Activated T-cell treated with anti-CD3 and anti-CD28 coated beads, Interleukin-2, amount 50 U/mL, for 4 hours (primary cell): Measurements from ENCODE around the gene ZNF521. TPM values are rescaled to one million over a fixed set of nuclear protein-coding genes. Genes with fewer than 3 reads are reported as not detected.

Experiments
- ATAC-seq, 2 donors: fragments of 200-7000 bp; cut with Tn5 transposase; one replicate each; pipeline ENCODE4 v1.10.0; 2021
- DNase-seq: peaks from one replicate; pipeline ENCODE4 v3.0.0-alpha.2; 2020
- H3K27me3 Mint-ChIP-seq: one replicate; pipeline ENCODE4 v1.8.0; 2021; ENCODE audit warnings: low read depth, mixed read lengths
- H3K36me3 Mint-ChIP-seq: one replicate; pipeline ENCODE4 v1.8.0; 2022; ENCODE audit warnings: mixed read lengths; ENCODE audit not compliant: insufficient read depth
- H3K4me1 Mint-ChIP-seq: one replicate; pipeline ENCODE4 v1.8.0; 2021; ENCODE audit warnings: low read depth, mixed read lengths
- H3K4me3 Mint-ChIP-seq: one replicate; pipeline ENCODE4 v1.8.0; 2021; ENCODE audit warnings: mild to moderate bottlenecking, moderate library complexity, mixed read lengths
- H3K9me3 Mint-ChIP-seq: one replicate; pipeline ENCODE4 v1.8.0; 2021; ENCODE audit warnings: mixed read lengths
- total RNA-seq, 3 donors: library from RNA; stranded (reverse); gene quantifications; one replicate each; pipeline ENCODE4 v1.2.1, GENCODE V29; 2021

Gene ZNF521
- total RNA-seq, 3 donors from 2014 or later, result 0.15 to 0.33 (median 0.16) TPM

DNA sequence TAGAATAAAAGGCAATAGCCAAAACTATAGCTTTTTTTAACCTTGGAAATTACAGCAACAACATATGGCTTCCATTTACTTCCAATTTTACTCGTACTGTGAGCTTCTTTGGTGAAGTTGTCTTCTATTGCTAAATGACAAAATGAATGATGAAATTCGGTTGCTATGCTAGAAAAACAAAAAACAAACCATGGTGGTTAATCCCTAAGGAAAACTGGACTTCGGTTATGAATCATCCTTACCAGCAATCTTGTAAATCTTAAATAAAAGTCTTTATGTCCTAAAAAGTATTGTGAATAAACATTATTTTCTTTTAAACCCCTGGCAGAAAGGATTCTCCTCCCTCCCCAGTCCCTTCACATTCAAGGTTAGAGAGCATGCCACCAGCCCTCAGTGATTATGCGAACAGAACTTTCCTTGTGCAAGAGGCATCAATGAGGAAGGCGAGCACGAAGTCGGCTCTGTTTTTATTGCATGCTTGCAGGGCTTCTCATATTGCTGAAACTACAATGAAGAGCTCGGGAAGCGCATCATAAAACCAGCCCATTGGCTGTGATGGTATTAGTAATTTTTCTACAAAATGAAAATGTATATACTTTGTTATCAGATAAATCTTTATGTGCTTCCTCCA, 62.9 kb downstream of the ZNF521 start:
- no peaks in the 10 kb centered on the region for H3K4me1 Mint-ChIP-seq
- no peaks in the 10 kb centered on the region for H3K9me3 Mint-ChIP-seq
- no peaks in the 10 kb centered on the region for H3K27me3 Mint-ChIP-seq
- H3K4me3 Mint-ChIP-seq, result no peak overlapping the region
- DNase-seq (no peak), ATAC-seq (no peak)
- H3K36me3 Mint-ChIP-seq, result no peaks in the 10 kb centered on the region

DNA sequence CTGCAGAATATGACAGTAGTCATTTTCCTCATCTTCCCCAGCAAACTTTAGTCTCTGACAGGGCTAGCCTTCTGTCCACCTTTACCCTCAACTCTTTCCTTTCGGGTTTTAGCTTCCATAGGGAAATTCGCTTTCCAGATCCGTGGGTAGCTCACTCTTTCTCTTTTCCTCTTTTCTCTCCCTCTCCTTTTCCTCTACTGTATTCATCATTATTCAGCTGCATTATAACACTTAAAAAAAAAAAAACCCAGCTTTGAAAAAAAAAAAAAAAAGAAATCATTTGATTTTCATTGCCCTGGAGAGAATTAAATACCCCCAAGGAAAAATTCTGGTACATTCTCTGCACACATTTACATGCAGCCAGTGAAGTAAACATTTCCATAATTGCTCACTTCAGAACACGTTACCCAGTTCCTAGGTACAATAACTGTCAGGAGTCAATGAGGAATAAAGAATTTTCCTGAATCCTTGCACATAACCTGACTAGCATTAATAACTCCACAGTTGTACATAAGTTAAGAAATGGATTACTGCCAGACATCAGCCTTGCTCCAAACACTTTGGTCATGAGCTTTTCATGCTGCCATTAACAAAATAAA, 63.5 kb downstream of the ZNF521 start:
- Mint-ChIP-seq H3K9me3 (no peaks in the 10 kb centered on the region), H3K36me3 (no peaks in the 10 kb centered on the region)

GRCh38 chr18:25287106-25287505, 64.9 kb downstream of the ZNF521 start:
- Mint-ChIP-seq H3K36me3 (no peaks in the 10 kb centered on the region), H3K4me1 (no peaks in the 10 kb centered on the region), H3K9me3 (no peaks in the 10 kb centered on the region), H3K4me3 (no peak overlapping the region), H3K27me3 (no peaks in the 10 kb centered on the region)
- no peak for ATAC-seq
- DNase-seq, result no peak

More for the DNA sequence above, 63.5 kb downstream of the ZNF521 start:
- no peaks in the 10 kb centered on the region for H3K27me3 Mint-ChIP-seq
- no peak for DNase-seq
- no peaks in the 10 kb centered on the region for H3K4me1 Mint-ChIP-seq
- no peak overlapping the region for H3K4me3 Mint-ChIP-seq
- no peak for ATAC-seq

DNA sequence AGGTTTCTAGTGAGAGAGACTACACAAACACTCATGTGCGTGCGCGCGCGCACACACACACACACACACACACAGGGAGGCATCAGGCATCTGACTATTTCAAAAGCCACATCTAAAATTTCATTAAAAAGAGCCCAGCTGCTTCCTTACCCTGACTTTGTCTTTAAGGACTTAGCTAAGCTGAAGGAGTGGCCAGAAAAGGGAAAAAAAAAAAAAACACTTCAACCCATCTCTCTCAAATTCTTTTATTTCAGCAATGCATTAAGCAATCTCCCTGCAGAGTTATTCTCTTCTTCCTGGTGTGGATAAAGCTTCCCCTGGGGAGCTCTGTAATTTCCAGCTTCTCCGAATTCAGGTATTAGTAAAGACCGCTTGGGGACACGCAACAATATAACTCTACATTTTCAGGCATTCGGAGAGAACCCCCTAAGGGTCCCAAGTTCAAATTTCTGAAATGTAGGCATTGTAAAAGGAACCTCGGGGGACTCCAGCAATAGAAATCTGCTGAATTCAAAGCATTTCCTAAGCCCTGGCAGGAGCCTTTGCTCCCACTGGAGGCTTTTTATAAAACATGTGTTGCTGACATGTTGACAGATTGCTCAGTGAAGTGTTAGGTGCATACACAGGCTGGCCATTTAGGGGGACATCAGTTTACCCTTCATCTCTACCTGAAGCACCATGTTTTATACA, 67.0 kb downstream of the ZNF521 start:
- Mint-ChIP-seq H3K4me1 (no peaks in the 10 kb centered on the region), H3K4me3 (no peak overlapping the region), H3K9me3 (no peaks in the 10 kb centered on the region), H3K27me3 (peaks cover 1% of the 10 kb centered on the region), H3K36me3 (no peaks in the 10 kb centered on the region)
- DNase-seq (no peak), ATAC-seq (no peak)

DNA sequence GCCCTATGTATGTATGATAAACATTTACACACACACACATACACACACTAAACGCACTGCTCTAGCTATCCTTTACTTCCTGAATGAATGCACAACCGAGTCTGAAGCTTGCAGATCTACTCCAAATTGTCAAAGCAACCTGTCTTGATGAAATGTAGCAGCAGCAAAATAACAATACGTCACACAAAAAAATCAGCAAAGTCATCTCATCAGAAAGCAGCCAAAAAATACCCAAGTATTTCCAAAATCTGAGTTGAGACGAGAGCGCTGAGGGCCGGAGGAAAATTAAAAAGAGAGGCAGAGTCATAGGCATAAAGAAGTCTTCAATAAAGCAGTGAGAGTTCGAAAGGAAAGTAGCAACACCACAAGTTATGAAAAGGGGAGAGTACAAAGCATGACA, 67.7 kb downstream of the ZNF521 start:
- H3K9me3 Mint-ChIP-seq, result no peaks in the 10 kb centered on the region
- no peaks in the 10 kb centered on the region for H3K36me3 Mint-ChIP-seq
- no peak overlapping the region for H3K4me3 Mint-ChIP-seq
- ATAC-seq (no peak), DNase-seq (no peak)
- H3K4me1 Mint-ChIP-seq, result no peaks in the 10 kb centered on the region
- H3K27me3 Mint-ChIP-seq, result peaks cover 1% of the 10 kb centered on the region

DNA sequence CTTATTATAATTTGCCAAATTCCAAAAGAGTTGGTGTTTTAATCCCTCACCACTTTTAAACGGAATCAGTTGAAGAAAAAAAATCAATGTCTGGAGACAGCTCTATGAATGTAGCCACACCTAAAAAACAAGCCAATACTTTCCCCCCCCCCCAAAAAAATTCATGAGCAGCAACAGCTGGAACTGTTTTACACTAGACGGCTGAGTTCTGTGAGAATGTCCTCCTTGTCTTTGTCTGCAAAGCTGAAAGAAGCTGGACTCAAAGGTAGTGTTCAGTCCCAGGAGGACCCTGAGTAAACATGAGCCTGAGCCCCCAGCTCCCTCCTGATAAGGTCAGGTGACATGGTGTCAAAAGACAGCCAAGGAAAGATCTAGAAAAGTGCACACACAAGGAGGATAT, 68.2 kb downstream of the ZNF521 start:
- Mint-ChIP-seq H3K4me3 (no peak overlapping the region), H3K4me1 (no peaks in the 10 kb centered on the region), H3K36me3 (no peaks in the 10 kb centered on the region), H3K27me3 (peaks cover 1% of the 10 kb centered on the region), H3K9me3 (no peaks in the 10 kb centered on the region)
- no peak for ATAC-seq
- DNase-seq, result no peak

DNA sequence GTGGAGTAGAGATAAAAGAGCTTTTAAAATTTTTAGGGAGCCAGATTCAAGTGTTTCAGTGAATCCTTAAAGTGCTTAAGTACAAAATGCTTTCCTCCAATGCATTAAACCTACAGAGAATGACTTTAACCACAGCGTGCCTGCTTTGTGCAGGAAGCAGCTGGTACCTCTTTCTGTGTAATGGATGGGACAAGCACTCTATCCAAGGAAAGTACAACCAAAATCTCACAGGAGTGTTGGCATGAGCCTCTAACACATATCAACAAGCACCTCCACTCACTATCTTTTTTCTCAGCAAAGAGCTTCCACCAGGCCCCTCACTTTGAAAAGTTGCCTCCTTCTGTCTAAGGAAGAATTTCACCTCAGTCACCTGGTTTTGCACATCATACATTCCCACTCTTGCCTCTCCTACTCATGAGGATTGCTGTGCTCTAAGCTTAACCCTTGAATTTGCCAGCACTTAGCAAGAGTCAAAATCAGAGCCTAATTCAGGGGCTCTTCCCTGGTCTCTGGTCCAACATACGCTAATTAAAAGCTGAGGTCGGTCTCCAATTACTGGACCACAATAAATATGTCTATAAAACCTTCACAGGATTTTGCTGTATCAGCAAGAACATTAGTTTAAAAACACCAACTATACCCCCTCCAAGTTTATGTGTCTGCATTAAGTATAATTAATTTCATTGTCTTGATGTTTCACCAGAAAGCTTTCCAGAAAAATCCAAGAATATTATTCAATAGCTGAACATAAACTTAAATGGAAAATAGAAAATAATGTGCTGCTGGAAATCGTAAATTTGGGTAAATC, 68.9 kb downstream of the ZNF521 start:
- Mint-ChIP-seq H3K4me3 (no peak overlapping the region), H3K4me1 (no peaks in the 10 kb centered on the region), H3K36me3 (no peaks in the 10 kb centered on the region), H3K27me3 (peaks cover 1% of the 10 kb centered on the region), H3K9me3 (no peaks in the 10 kb centered on the region)
- DNase-seq (no peak), ATAC-seq (no peak)

- DNase-seq (no peak), ATAC-seq (no peak)
- Mint-ChIP-seq H3K4me3 (no peak overlapping the region), H3K9me3 (no peaks in the 10 kb centered on the region), H3K27me3 (peaks cover 1% of the 10 kb centered on the region), H3K4me1 (no peaks in the 10 kb centered on the region), H3K36me3 (no peaks in the 10 kb centered on the region)
Measured at GRCh38 chr18:25282282-25282681, 69.7 kb downstream of the ZNF521 start.

DNA sequence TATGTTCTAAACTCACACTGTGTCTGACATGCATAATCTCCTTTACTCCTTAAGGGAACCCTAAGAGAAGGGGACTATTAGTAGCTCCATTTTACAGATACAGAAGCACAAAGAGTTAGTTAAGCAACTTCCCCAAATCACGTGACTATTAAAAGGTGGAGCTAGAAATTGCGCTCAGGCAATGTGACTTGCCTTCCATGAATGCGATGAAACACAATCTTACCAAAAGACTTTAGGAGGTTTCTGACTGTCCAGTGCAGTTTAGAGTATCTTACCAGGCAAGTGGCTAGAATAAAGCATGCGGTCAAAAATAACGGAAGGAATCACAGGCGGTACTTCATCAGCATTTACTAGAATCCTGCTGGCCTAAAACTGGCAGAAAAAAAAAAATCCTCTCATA, 70.4 kb downstream of the ZNF521 start:
- Mint-ChIP-seq H3K4me1 (no peaks in the 10 kb centered on the region), H3K9me3 (no peaks in the 10 kb centered on the region), H3K36me3 (no peaks in the 10 kb centered on the region), H3K4me3 (no peak overlapping the region), H3K27me3 (peaks cover 1% of the 10 kb centered on the region)
- no peak for ATAC-seq
- DNase-seq, result no peak

- Mint-ChIP-seq H3K9me3 (no peaks in the 10 kb centered on the region), H3K27me3 (peaks cover 1% of the 10 kb centered on the region), H3K4me3 (no peak overlapping the region), H3K4me1 (no peaks in the 10 kb centered on the region), H3K36me3 (no peaks in the 10 kb centered on the region)
- ATAC-seq, result no peak
- no peak for DNase-seq
Measured at GRCh38 chr18:25279961-25280360, 72.0 kb downstream of the ZNF521 start.

DNA sequence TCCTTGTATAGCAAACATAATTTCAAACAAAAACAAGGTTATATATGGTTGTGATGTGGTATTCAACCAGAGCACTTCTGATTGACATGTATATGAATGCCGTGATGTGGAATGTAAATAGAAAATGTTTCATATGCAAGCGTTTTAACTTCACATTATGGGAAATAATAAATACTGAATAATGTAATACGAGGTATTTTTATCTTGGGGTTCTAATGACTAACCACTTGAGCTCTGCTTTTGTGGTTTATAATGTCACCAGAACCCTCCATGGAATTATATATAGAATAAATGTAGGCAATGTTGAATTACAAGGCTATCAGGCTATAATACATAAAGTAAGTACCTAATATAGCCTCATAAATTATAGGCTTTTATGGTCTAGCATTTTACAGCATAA, 72.4 kb downstream of the ZNF521 start:
- Mint-ChIP-seq H3K36me3 (no peaks in the 10 kb centered on the region), H3K4me1 (no peaks in the 10 kb centered on the region), H3K9me3 (no peaks in the 10 kb centered on the region), H3K4me3 (no peak overlapping the region), H3K27me3 (peaks cover 1% of the 10 kb centered on the region)
- ATAC-seq (no peak), DNase-seq (no peak)

DNA sequence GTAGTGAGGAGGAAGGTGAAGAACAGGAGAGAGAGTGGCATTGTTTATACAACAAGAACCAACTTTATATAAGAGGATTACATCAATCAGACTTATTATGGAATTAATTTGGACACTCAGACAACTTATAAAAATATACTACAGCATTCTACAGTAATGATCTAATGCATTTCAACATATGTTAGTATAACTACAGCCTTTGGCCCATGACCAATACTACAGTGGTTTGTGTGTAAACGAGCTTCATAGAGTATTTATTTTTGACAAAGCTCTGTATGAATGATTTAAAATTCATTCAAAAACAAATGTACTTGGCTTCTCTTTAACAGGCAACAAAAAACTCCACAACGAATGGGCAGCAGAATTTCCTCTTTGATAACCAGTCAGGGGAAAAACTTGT, 72.8 kb downstream of the ZNF521 start:
- no peak for DNase-seq

GRCh38 chr18:25278394-25278793, 73.6 kb downstream of the ZNF521 start:
- no peaks in the 10 kb centered on the region for H3K36me3 Mint-ChIP-seq
- no peak for ATAC-seq
- no peaks in the 10 kb centered on the region for H3K4me1 Mint-ChIP-seq
- no peak overlapping the region for H3K4me3 Mint-ChIP-seq
- peaks cover 1% of the 10 kb centered on the region for H3K27me3 Mint-ChIP-seq
- H3K9me3 Mint-ChIP-seq, result no peaks in the 10 kb centered on the region
- no peak for DNase-seq

More for the DNA sequence above, 72.8 kb downstream of the ZNF521 start:
- peaks cover 1% of the 10 kb centered on the region for H3K27me3 Mint-ChIP-seq
- no peak for ATAC-seq
- H3K36me3 Mint-ChIP-seq, result no peaks in the 10 kb centered on the region
- no peaks in the 10 kb centered on the region for H3K4me1 Mint-ChIP-seq
- no peak overlapping the region for H3K4me3 Mint-ChIP-seq
- H3K9me3 Mint-ChIP-seq, result no peaks in the 10 kb centered on the region

GRCh38 chr18:25275412-25276001, 76.5 kb downstream of the ZNF521 start:
- H3K27me3 Mint-ChIP-seq, result peaks cover 1% of the 10 kb centered on the region
- H3K4me1 Mint-ChIP-seq, result no peaks in the 10 kb centered on the region
- no peaks in the 10 kb centered on the region for H3K9me3 Mint-ChIP-seq
- no peaks in the 10 kb centered on the region for H3K36me3 Mint-ChIP-seq
- no peak overlapping the region for H3K4me3 Mint-ChIP-seq
- ATAC-seq (no peak), DNase-seq (no peak)
